HCT116 (cell line): Measurements from ENCODE around the gene PLSCR4.

Source experiments
- CEBPB ChIP-seq: IDR thresholded peaks from 2 replicates; pipeline ENCODE4 v1.6.1; 2012; ENCODE audit warnings: low read depth
- CTCF ChIP-seq, 3 experiments: fragments of 200-600 bp in 1 of 3; sonication (generic) in 1 of 3; IDR thresholded peaks in 2 of 3; conservative IDR thresholded peaks in 1 of 3; 2 replicates each; pipeline ENCODE4 v1.5.1; 2012 to 2017; ENCODE audit warnings: low read depth in 2 of 3, low read length in 2 of 3, antibody characterized with exemption in 1 of 3, borderline replicate concordance in 1 of 3, control low read depth in 1 of 3, mild to moderate bottlenecking in 1 of 3, mixed read lengths in 1 of 3, mixed run types in 1 of 3, moderate library complexity in 1 of 3; ENCODE audit not compliant: insufficient read depth in 1 of 3
- EGR1 ChIP-seq: IDR thresholded peaks from 2 replicates; pipeline ENCODE4 v1.6.1; 2012; ENCODE audit warnings: low read depth
- EZH2 ChIP-seq: fragments of 200-600 bp; sonication (generic); IDR thresholded peaks from 2 replicates; pipeline ENCODE4 v1.6.1; 2017; ENCODE audit warnings: antibody characterized with exemption, mixed run types
- JUND ChIP-seq: IDR thresholded peaks from 2 replicates; pipeline ENCODE4 v1.6.1; 2012
- POLR2A ChIP-seq: IDR thresholded peaks from 2 replicates; pipeline ENCODE4 v1.7.0; 2011; ENCODE audit warnings: borderline replicate concordance; ENCODE audit not compliant: insufficient read depth, insufficient read length; ENCODE audit errors: extremely low read depth
- POLR2AphosphoS5 ChIP-seq: IDR thresholded peaks from 2 replicates; pipeline ENCODE4 v1.6.1; 2011; ENCODE audit warnings: mild to moderate bottlenecking, low read depth, low read length, moderate library complexity
- RAD21 ChIP-seq: IDR thresholded peaks from 2 replicates; pipeline ENCODE4 v1.6.1; 2012; ENCODE audit warnings: low read depth, mild to moderate bottlenecking
- SIN3A ChIP-seq: IDR thresholded peaks from 2 replicates; pipeline ENCODE4 v1.6.1; 2012; ENCODE audit warnings: low read depth
- SRF ChIP-seq: IDR thresholded peaks from 2 replicates; pipeline ENCODE4 v1.6.1; 2012; ENCODE audit warnings: low read depth
- YY1 ChIP-seq: IDR thresholded peaks from 2 replicates; pipeline ENCODE4 v1.6.1; 2011; ENCODE audit warnings: low read length, low read depth, moderate library complexity, mild to moderate bottlenecking; ENCODE audit not compliant: insufficient replicate concordance; ENCODE audit errors: extremely low read depth
- TF ChIP-seq, protein P1 (sequence below): IDR thresholded peaks from 2 replicates; pipeline ENCODE4 v1.6.1; 2012
- TF ChIP-seq, protein P2 (sequence below): IDR thresholded peaks from 2 replicates; pipeline ENCODE4 v1.6.1; 2012
- TF ChIP-seq, protein P3 (sequence below): IDR thresholded peaks from 2 replicates; pipeline ENCODE4 v1.6.1; 2011; ENCODE audit warnings: mild to moderate bottlenecking, low read length, moderate library complexity; ENCODE audit not compliant: insufficient replicate concordance; ENCODE audit errors: extremely low read depth

DNA sequence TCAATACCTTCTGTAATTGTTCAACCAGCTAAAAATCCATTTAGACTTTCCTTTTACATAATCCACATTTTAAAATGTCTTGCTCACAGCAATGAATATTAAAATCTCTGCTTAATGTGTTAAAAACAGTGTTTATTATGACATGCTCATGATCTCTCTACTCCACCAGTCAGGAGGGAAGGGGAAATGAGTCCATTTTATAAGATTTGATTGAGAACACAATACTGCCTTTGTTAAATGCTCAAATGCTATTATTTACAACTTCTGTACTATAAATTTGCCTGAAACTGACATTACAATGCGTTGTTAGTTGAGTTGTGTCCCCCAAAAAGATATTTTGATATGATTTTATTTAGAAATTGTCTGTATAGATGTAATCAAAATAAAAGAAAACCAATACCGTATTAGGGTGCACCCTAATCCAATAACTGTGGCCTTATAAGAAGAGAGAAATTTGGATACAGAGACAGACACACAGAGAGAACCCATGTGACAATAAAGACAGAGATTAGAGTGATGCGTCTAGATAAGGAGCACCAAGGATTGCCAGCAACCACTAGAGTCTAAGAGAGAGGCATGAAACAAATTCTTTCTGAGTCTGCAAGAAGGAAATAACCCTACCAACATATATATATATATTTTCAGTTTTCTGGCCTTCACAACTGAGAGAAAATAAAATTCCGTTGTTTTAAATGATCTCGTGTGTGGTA is 9.1 kb upstream of the PLSCR4 start:
- TF ChIP-seq CTCF (IDR thresholded peaks at IDR 0.05 in 2 of 3, conservative IDR thresholded peaks at IDR 0.05 in 1 of 3; ENCODE audit: borderline replicate concordance in 1 of 3, insufficient read depth in 1 of 3, low read depth in 2 of 3, low read length in 2 of 3) (no peak), POLR2A (no peak), CEBPB (no peak), EGR1 (no peak), POLR2AphosphoS5 (no peak), EZH2 (no peak), YY1 (no peak), RAD21 (no peak), SRF (no peak), SIN3A (no peak), JUND (no peak)
- TF ChIP-seq, protein P1, sequence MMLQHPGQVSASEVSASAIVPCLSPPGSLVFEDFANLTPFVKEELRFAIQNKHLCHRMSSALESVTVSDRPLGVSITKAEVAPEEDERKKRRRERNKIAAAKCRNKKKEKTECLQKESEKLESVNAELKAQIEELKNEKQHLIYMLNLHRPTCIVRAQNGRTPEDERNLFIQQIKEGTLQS = no peak
- TF ChIP-seq, protein P2, sequence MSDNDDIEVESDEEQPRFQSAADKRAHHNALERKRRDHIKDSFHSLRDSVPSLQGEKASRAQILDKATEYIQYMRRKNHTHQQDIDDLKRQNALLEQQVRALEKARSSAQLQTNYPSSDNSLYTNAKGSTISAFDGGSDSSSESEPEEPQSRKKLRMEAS = no peak
- TF ChIP-seq, protein P3, sequence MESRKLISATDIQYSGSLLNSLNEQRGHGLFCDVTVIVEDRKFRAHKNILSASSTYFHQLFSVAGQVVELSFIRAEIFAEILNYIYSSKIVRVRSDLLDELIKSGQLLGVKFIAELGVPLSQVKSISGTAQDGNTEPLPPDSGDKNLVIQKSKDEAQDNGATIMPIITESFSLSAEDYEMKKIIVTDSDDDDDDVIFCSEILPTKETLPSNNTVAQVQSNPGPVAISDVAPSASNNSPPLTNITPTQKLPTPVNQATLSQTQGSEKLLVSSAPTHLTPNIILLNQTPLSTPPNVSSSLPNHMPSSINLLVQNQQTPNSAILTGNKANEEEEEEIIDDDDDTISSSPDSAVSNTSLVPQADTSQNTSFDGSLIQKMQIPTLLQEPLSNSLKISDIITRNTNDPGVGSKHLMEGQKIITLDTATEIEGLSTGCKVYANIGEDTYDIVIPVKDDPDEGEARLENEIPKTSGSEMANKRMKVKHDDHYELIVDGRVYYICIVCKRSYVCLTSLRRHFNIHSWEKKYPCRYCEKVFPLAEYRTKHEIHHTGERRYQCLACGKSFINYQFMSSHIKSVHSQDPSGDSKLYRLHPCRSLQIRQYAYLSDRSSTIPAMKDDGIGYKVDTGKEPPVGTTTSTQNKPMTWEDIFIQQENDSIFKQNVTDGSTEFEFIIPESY = no peak
